GM18508 (cell line): ENCODE results near the gene IFRD1.

Experiments
- ATAC-seq: cut with Tn5 transposase; IDR thresholded peaks from one replicate; pipeline ENCODE4 v1.9.1; 2021; ENCODE audit warnings: moderate number of reproducible peaks; ENCODE audit not compliant: insufficient read depth, unreplicated experiment

Gene IFRD1

GRCh38 chr7:112484671-112485167 is 34.5 kb downstream of the IFRD1 start:
- ATAC-seq: no peak

GRCh38 chr7:112485766-112486165 is 35.5 kb downstream of the IFRD1 start:
- ATAC-seq: no peak

GRCh38 chr7:112487457-112488263 is 37.4 kb downstream of the IFRD1 start:
- no peak for ATAC-seq

- no peak for ATAC-seq
These were observed 37.9 kb downstream of the IFRD1 start for GRCh38 chr7:112488264-112488552.

- ATAC-seq: no peak
These were observed 41.9 kb downstream of the IFRD1 start for GRCh38 chr7:112492186-112492585.

GRCh38 chr7:112494656-112495055 is 44.4 kb downstream of the IFRD1 start:
- no peak for ATAC-seq

GRCh38 chr7:112495156-112495788 is 45.0 kb downstream of the IFRD1 start:
- ATAC-seq: no peak

- ATAC-seq: no peak
These were observed 45.7 kb downstream of the IFRD1 start for GRCh38 chr7:112495810-112496462.

GRCh38 chr7:112497481-112497880 is 47.2 kb downstream of the IFRD1 start:
- ATAC-seq: no peak

- ATAC-seq: no peak
These were observed 50.4 kb downstream of the IFRD1 start for GRCh38 chr7:112500619-112501018.

- ATAC-seq: no peak
These were observed 51.7 kb downstream of the IFRD1 start for GRCh38 chr7:112501801-112502503.

- ATAC-seq: no peak
These were observed 52.4 kb downstream of the IFRD1 start for GRCh38 chr7:112502700-112503099.

- ATAC-seq: no peak
These were observed 53.2 kb downstream of the IFRD1 start for GRCh38 chr7:112503361-112503972.

GRCh38 chr7:112504093-112504695 is 53.9 kb downstream of the IFRD1 start:
- no peak for ATAC-seq

GRCh38 chr7:112505495-112505894 is 55.2 kb downstream of the IFRD1 start:
- no peak for ATAC-seq

GRCh38 chr7:112508404-112508803 is 58.1 kb downstream of the IFRD1 start:
- ATAC-seq: no peak

GRCh38 chr7:112509402-112509801 is 59.1 kb downstream of the IFRD1 start:
- ATAC-seq: no peak

- peak; percentile 36 for ATAC-seq
These were observed 59.9 kb downstream of the IFRD1 start for GRCh38 chr7:112510001-112510742.

GRCh38 chr7:112510743-112511110 is 60.5 kb downstream of the IFRD1 start:
- no peak for ATAC-seq
